Neuron (in vitro differentiated cells): ENCODE data around the gene NT5M.

Experiments used
- H2AFZ ChIP-seq: one replicate; pipeline ENCODE4 v1.6.1; 2013; ENCODE audit warnings: low read depth, mild to moderate bottlenecking, inconsistent platforms, low read length, moderate library complexity
- H3K27me3 ChIP-seq: one replicate; pipeline ENCODE4 v1.6.1; 2013; ENCODE audit warnings: low read length; ENCODE audit not compliant: insufficient read depth
- H3K36me3 ChIP-seq: one replicate; pipeline ENCODE4 v1.6.1; 2013; ENCODE audit warnings: low read length; ENCODE audit not compliant: insufficient read depth
- H3K4me1 ChIP-seq: one replicate; pipeline ENCODE4 v1.6.1; 2013; ENCODE audit warnings: low read length; ENCODE audit not compliant: insufficient read depth
- H3K4me3 ChIP-seq: 2 replicates; pipeline ENCODE4 v1.5.1; 2013; ENCODE audit warnings: mild to moderate bottlenecking, low read length, moderate library complexity
- H3K9me3 ChIP-seq: one replicate; pipeline ENCODE4 v1.6.1; 2013; ENCODE audit warnings: low read length

The NT5M gene

DNA sequence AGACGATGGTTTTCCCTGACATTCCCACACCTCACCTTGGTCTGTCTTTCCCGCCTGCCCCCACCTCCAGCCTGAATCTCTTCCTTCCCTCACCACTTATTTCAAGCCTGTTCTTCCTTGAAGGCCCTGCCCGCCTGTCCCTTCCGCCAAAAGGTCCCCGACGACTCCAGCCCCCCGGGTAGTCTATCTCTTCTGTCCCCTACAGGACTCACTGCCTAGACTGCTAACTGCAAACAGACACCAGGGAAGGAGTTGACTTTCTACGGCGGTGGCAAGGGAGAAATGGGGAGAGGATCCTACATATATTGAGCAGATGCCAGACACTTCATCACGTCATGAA is 53.7 kb downstream of the NT5M start:
- H3K27me3 ChIP-seq, result no peaks in the 10 kb centered on the region
- no peak overlapping the region for H2AFZ ChIP-seq
- no peaks in the 10 kb centered on the region for H3K36me3 ChIP-seq
- no peak overlapping the region for H3K4me3 ChIP-seq
- peaks cover 3% of the 10 kb centered on the region for H3K4me1 ChIP-seq
- no peaks in the 10 kb centered on the region for H3K9me3 ChIP-seq

DNA sequence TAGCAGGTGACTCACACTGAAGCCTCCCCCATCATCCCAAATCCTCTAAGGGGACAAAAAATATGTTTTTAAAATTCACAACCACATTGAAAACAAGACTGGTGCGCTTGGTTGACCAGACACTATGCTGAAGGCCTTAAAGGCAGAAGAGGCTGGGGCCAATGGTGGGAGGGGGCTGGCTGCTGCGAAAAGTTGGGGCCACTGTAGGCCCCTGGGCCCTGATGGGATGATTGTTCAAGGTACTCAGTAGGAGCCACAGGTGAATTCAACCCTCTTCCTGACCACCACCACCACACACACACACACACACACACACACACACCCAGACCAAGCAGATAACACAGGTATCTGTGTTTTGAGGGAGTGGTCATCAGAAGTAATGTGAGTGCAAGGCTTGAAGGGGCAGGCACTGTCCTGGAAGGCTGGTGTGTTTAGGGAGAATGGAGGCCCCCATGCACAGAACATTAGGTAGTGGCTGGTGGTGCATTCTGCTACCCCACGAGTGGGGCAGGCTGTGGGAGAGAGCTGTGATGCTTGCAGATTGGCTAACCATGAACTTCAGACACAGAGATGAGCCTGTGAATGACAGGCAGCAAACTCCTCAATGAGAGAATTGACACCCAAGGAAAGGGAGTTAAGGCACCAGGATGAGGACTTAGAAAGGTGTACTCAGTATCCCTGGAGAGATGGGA is 55.0 kb downstream of the NT5M start:
- H3K4me3 ChIP-seq, result no peak overlapping the region

DNA sequence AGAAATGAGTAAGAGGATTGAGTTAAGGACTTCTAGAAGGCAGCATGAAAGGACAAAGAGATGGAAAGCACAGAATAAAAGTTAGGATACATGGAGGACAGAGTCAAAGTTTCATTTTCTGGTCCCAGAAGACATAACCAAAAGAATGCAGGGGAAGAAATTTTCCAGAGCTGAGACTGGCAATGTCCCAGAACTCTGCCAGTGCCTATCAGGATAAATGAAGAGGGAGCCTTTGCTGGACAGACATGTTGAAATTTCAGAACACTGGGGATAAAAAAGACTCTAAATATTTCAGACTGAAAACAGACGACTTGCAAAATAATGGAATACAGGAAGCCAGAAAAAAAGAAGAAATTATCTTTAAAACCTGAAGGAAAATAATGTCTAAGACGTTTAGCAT is 55.7 kb downstream of the NT5M start:
- no peak overlapping the region for H3K4me3 ChIP-seq
- H2AFZ ChIP-seq, result no peak overlapping the region
- peaks cover 6% of the 10 kb centered on the region for H3K4me1 ChIP-seq

More for the DNA sequence above, 55.0 kb downstream of the NT5M start:
- H3K36me3 ChIP-seq, result no peaks in the 10 kb centered on the region
- no peak overlapping the region for H2AFZ ChIP-seq
- no peaks in the 10 kb centered on the region for H3K27me3 ChIP-seq
- no peaks in the 10 kb centered on the region for H3K9me3 ChIP-seq
- H3K4me1 ChIP-seq, result peaks cover 3% of the 10 kb centered on the region

DNA sequence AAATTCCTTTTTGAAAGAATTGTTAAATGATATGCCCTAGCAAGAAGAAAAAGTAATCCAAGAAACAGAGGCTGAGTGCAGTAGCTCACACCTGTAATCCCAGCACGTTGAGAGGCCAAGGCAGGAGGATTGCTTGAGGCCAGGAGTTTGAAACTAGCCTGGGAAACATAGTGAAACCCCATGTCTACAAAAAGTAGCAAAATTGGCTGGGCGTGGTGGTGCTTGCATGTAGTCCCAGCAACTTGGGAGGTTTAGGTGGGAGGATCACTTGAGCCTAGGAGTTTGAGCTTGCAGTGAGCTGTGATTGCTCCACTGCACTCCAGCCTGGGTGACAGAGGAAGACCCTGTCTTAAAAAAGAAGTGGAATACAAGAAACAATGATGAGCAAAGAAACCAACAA is 56.1 kb downstream of the NT5M start:
- Histone ChIP-seq H3K9me3 (no peaks in the 10 kb centered on the region), H3K4me3 (no peak overlapping the region), H3K4me1 (peaks cover 10% of the 10 kb centered on the region), H3K36me3 (no peaks in the 10 kb centered on the region), H3K27me3 (no peaks in the 10 kb centered on the region), H2AFZ (no peak overlapping the region)

More for the DNA sequence above, 55.7 kb downstream of the NT5M start:
- H3K27me3 ChIP-seq, result no peaks in the 10 kb centered on the region
- H3K9me3 ChIP-seq, result no peaks in the 10 kb centered on the region
- no peaks in the 10 kb centered on the region for H3K36me3 ChIP-seq

DNA sequence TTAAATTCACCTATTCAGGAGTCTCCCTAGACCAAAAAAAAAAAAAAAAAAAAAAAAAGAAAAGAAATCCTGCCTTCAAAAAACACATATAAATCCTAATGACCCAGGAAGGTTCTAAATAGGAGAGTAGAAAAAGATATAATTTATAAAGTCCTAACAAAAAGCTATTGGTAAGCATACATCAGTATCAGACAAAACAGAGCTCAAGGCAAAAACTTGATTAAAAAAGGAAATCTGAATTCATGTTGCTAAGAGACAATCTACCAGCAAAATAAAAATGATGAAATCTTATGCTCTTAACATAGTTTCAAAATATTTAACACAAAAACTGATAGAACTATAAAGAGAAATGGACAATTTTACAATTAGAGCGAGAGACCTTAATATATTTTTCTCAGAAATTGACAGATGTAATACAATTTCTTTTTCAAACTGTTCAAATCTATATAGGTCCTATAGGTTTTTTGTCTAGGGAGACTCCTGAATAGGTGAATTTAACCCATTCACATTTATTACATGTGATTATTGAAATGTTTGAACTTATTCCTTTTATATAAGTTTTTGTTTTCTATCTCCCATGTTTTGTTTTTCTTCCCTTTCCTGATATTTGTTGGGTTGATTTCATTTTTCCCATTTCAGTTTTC is 57.0 kb downstream of the NT5M start:
- Histone ChIP-seq H3K4me1 (peaks cover 13% of the 10 kb centered on the region), H3K9me3 (no peaks in the 10 kb centered on the region), H3K4me3 (no peak overlapping the region), H3K27me3 (no peaks in the 10 kb centered on the region), H3K36me3 (no peaks in the 10 kb centered on the region), H2AFZ (no peak overlapping the region)

DNA sequence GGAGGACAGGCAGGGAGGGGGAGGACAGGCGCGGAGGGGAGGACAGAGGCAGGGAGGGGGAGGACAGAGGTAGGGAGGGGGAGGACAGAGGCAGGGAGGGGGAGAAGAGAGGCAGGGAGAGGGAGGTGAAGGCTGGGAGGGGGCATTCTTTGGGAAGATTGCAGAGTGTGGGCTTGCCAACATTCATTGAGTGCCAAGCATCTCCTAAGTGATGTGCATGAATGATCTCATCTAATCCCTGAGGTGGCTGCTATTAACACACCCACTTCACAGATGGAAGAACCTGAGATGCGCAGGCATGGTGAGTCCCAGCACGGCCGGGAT is 58.3 kb downstream of the NT5M start:
- Histone ChIP-seq H3K36me3 (no peaks in the 10 kb centered on the region), H3K27me3 (no peaks in the 10 kb centered on the region), H2AFZ (no peak overlapping the region), H3K4me1 (peaks cover 11% of the 10 kb centered on the region), H3K9me3 (peaks cover 5% of the 10 kb centered on the region), H3K4me3 (no peak overlapping the region)

DNA sequence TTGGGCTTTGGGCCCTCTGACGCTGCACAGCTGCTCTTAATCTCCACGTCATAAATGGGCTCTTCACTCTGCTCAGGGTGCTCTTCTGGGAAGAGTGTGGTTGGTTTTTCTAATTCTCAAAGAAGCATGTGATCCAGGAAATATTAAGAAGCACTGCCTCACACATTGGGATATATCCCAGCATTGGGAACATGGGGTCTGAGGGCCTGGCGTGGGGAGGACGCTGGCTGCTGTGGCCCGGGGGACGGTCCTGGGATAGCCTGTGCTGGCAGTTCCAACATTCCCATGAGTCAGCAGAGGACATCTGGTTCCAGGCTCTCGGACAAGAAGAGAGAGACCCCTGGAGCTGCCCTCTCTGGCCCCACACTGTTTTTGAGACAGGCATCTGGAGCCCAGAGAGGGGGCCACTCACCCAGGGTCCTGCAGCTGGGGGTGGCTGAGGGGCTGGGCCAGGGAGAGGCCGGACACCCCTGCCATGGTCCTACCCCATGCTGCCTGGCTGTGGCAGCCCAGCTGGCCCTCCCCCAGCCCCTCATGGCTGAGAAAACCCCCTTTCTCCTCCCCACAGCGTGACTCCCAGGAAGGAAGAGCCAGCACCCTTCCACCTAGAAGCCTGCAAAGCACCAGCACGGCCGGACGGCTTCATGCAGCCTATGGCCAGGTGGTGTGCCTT is 58.8 kb downstream of the NT5M start:
- Histone ChIP-seq H3K9me3 (peaks cover 6% of the 10 kb centered on the region), H3K27me3 (no peaks in the 10 kb centered on the region), H3K4me3 (no peak overlapping the region), H2AFZ (no peak overlapping the region), H3K4me1 (peaks cover 11% of the 10 kb centered on the region), H3K36me3 (no peaks in the 10 kb centered on the region)

DNA sequence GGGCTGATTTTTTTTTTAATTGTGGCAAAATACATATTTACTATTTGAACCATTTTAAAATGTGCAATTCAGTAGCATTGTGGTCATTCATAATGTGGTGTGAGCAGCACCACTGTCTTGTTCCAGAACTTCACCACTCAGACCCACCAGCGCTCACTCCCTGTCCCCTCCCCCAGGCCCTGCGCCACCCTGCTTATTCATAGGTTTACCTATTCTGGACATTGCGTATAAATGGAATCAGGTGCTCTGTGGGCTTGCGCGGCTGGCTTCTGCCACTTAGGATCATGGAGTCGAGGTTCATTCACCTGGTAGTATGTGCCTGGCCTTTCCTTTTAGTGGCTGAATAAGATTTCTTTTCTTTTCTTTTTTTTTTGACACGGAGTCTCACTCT is 59.4 kb downstream of the NT5M start:
- H3K4me3 ChIP-seq, result no peak overlapping the region
- peaks cover 11% of the 10 kb centered on the region for H3K4me1 ChIP-seq
- H3K9me3 ChIP-seq, result peaks cover 6% of the 10 kb centered on the region
- no peaks in the 10 kb centered on the region for H3K36me3 ChIP-seq
- H3K27me3 ChIP-seq, result no peaks in the 10 kb centered on the region
- no peak overlapping the region for H2AFZ ChIP-seq

DNA sequence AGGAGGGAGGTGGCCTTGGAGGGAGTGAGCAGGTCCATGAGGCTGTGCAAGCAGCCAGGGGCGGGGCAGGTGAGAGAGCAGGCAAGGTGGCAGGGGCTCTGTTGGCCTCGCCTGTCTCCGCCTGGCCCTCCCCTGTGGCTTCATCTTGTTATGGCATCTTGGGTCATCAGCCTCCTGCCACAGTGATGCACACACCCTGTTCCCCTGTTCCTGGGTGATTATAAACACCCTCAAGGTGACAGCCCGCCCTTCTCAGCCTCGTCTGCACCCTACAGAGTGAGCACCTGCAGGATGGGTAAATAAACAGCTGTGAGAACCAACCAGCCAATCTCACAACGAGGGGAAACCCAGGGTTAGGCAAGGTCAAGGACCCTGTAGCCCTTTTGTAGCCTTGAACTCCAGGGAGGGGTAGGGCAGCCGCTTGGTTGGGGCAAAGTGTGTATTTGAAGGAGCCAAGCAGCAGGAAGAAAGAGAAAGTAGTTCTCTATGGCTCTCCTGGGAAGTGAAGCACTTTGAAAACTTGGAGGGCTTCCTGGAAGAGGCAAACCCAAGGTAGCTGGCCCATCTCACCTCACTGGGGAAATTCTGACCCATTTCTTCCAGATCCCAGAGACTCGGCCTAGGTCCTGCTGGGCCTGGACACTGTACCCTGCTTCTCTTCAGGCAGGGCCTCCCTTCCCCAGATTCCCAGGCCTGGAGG is 60.6 kb downstream of the NT5M start:
- Histone ChIP-seq H2AFZ (no peak overlapping the region), H3K4me1 (peaks cover 11% of the 10 kb centered on the region), H3K36me3 (no peaks in the 10 kb centered on the region), H3K9me3 (peaks cover 6% of the 10 kb centered on the region), H3K27me3 (no peaks in the 10 kb centered on the region), H3K4me3 (no peak overlapping the region)

DNA sequence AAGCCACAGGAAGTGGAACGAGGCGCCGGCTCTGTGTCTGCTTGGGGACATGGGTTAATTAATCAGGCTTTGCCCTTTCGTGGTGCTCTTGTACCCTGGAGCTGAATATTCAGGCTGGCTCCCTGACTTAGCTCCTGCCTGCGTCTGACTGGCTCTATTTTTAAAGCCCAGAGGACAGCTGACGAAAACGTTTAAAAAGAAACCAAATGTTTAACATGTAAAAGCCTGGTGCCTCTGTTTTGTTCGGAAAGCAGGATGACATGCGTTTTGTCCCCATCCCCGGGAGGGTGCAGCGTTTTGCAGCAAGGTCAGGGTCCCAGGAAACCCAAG is 61.1 kb downstream of the NT5M start:
- no peak overlapping the region for H2AFZ ChIP-seq
- H3K4me3 ChIP-seq, result no peak overlapping the region
- H3K27me3 ChIP-seq, result no peaks in the 10 kb centered on the region
- H3K4me1 ChIP-seq, result peaks cover 11% of the 10 kb centered on the region
- peaks cover 6% of the 10 kb centered on the region for H3K9me3 ChIP-seq
- no peaks in the 10 kb centered on the region for H3K36me3 ChIP-seq

DNA sequence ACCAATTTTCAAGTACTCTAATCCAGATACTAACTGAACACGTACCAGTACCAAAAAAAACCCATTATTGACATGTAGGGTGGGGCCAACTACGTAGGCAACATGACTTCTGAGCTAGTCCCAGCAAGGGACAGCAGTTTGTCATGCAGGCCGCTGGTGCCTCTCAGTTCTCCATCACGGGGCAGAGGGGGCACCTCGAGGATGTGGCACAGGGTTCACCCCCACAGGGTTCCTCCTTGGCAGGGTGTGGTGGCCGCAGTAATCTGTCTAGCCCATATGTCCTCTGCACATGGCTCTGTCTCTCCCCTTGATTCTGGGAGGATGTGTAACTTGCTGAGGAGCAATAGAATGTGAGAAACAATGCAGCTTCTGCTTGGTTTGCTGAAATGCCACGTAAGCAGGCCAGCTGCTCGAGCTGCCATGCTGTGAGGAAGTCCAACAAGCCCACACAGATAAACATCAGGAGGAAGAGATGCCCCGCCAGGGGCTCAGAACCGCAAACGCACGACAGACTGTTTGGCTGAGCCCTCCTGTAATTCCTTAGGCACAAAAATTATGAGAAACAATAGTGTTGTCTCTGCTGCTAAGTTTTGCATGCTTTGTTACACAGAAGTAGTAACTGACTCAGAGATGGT is 62.4 kb downstream of the NT5M start:
- no peaks in the 10 kb centered on the region for H3K36me3 ChIP-seq

DNA sequence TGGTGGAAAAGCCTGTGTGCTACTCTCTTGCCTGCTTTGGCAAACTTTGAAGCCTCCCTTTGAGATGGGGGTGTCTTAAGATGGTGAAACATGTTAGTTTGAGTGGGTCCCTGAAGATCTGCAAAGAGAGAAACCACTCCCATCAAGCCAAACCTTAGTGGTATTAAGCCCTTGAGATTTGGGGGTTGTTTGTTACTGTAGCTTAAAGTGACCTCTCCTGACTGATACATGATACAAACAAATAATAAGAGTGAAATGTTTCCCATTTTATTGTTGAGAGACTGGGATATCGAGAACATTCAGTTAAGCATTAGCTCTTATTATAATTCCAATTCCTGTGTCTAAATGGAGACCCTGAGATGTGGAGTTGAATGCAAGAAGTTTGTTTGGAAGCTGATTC is 63.1 kb downstream of the NT5M start:
- Histone ChIP-seq H3K27me3 (no peaks in the 10 kb centered on the region), H3K4me1 (peaks cover 11% of the 10 kb centered on the region), H3K9me3 (peaks cover 6% of the 10 kb centered on the region), H3K4me3 (no peak overlapping the region), H2AFZ (no peak overlapping the region), H3K36me3 (no peaks in the 10 kb centered on the region)

More for the DNA sequence above, 62.4 kb downstream of the NT5M start:
- peaks cover 6% of the 10 kb centered on the region for H3K9me3 ChIP-seq
- H2AFZ ChIP-seq, result no peak overlapping the region
- H3K27me3 ChIP-seq, result no peaks in the 10 kb centered on the region
- peaks cover 11% of the 10 kb centered on the region for H3K4me1 ChIP-seq
- H3K4me3 ChIP-seq, result no peak overlapping the region
